Memory B cell (primary cell): ENCODE measurements around the gene ATXN1.

ENCODE experiments used
- ATAC-seq: fragments of 150-1000 bp; cut with Tn5 transposase; 2 replicates; pipeline ENCODE4 v1.10.0; 2021; ENCODE audit warnings: low read depth, mild to moderate bottlenecking, moderate library complexity
- DNase-seq, 2 donors: peaks; one replicate each; pipeline ENCODE4 v3.0.0; 2022; ENCODE audit warnings: low spot score in 2 of 2
- H3K27ac Mint-ChIP-seq: one replicate; pipeline ENCODE4 v1.8.0; 2022; ENCODE audit warnings: mild to moderate bottlenecking, moderate library complexity, mixed read lengths
- H3K27me3 Mint-ChIP-seq: one replicate; pipeline ENCODE4 v1.8.0; 2022; ENCODE audit warnings: mixed read lengths
- H3K36me3 Mint-ChIP-seq: one replicate; pipeline ENCODE4 v1.8.0; 2022; ENCODE audit warnings: mild to moderate bottlenecking, mixed read lengths
- H3K4me1 Mint-ChIP-seq: one replicate; pipeline ENCODE4 v1.8.0; 2022; ENCODE audit warnings: mixed read lengths
- H3K4me3 Mint-ChIP-seq: one replicate; pipeline ENCODE4 v1.8.0; 2022; ENCODE audit warnings: mild to moderate bottlenecking, moderate library complexity, mixed read lengths
- H3K9me3 Mint-ChIP-seq: one replicate; pipeline ENCODE4 v1.8.0; 2022; ENCODE audit warnings: mixed read lengths

Gene ATXN1

DNA sequence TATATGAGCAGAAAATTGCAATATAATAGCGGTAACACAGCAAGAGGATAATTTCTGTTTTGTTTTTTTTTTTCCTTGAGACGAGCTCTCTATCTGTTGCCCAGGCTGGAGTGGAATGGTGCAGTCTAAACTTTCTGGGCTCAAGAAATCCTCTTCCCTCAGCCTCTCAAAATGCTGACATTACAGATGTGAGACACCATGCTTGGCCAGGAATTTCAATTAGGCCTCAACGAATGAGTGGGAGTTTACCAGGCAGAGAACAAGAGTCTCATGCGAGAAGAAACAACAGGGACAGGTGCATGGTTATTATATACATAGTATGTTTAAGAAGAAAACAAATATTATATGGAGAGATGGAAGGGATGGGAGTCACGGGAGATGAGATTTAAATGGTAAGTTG lies 111.4 kb downstream of the ATXN1 start:
- Mint-ChIP-seq H3K4me3 (no peak overlapping the region), H3K9me3 (no peaks in the 10 kb centered on the region), H3K27me3 (no peaks in the 10 kb centered on the region), H3K36me3 (peaks cover 6% of the 10 kb centered on the region), H3K27ac (no peak overlapping the region), H3K4me1 (peaks cover 19% of the 10 kb centered on the region)
- ATAC-seq (no peak), DNase-seq (no peak)

DNA sequence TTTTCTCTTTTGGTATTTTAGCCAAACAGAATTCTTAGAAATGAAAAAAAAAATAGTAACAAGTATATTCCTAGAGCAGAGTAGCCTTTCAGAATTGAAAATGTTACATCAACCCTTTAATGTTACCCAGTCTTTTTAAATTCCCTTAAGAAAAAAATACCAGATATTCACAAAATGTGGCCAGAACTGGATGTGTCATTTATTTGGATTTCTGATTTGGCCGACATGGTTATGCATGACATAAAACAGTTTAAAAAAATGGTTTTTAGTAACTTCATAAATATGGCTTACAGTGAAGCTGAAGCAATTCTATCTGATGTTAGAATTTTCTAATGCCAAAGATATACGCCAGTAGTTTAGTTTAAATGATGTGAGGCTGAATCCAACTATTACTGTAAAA lies 112.0 kb downstream of the ATXN1 start:
- no peaks in the 10 kb centered on the region for H3K9me3 Mint-ChIP-seq
- DNase-seq: no peak
- H3K27me3 Mint-ChIP-seq: no peaks in the 10 kb centered on the region
- H3K27ac Mint-ChIP-seq: no peak overlapping the region
- H3K4me1 Mint-ChIP-seq: peaks cover 14% of the 10 kb centered on the region
- H3K4me3 Mint-ChIP-seq: no peak overlapping the region
- H3K36me3 Mint-ChIP-seq: peaks cover 8% of the 10 kb centered on the region
- no peak for ATAC-seq

DNA sequence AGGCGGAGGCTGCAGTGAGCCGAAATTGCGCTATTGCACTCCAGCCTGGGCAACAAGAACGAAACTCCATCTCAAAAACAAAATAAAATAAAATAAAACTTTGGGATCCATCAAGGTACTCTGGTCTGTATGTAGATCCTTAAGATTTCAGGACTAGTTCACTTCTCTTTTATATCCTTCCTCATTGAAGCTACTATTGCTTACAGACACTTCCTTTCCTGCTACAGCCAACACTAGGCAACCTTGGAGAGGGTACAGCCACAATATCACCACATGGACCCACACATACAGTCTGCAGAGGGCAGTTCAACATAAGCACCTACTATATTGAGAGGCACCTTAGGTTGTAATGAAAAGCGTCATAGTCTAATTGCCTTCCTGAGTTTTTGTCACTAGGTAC lies 113.3 kb downstream of the ATXN1 start:
- Mint-ChIP-seq H3K27ac (no peak overlapping the region), H3K27me3 (no peaks in the 10 kb centered on the region), H3K36me3 (peaks cover 11% of the 10 kb centered on the region)

DNA sequence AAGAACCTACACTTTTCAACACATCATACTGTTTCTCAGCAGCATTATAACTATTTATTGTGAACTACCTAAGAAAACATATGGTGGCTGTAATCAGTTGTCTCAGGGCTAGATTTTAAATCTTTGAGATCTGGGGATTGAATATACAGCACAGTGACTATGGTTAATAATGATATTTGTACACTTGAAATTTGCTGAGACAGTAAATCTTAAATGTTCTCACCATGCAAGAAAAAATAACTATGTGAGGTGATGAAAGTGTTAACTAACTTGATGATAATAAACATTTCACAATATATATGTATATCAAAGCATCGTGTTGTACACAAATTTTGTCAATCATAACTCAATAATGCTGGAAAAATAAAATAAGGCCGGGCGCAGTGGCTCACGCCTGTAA lies 113.8 kb downstream of the ATXN1 start:
- H3K4me3 Mint-ChIP-seq: no peak overlapping the region
- DNase-seq (no peak), ATAC-seq (no peak)
- peaks cover 12% of the 10 kb centered on the region for H3K4me1 Mint-ChIP-seq
- no peaks in the 10 kb centered on the region for H3K27me3 Mint-ChIP-seq
- no peak overlapping the region for H3K27ac Mint-ChIP-seq
- H3K9me3 Mint-ChIP-seq: no peaks in the 10 kb centered on the region
- peaks cover 11% of the 10 kb centered on the region for H3K36me3 Mint-ChIP-seq

More for the DNA sequence above, 113.3 kb downstream of the ATXN1 start:
- DNase-seq (no peak), ATAC-seq (no peak)
- Mint-ChIP-seq H3K9me3 (no peaks in the 10 kb centered on the region), H3K4me1 (peaks cover 14% of the 10 kb centered on the region), H3K4me3 (no peak overlapping the region)

DNA sequence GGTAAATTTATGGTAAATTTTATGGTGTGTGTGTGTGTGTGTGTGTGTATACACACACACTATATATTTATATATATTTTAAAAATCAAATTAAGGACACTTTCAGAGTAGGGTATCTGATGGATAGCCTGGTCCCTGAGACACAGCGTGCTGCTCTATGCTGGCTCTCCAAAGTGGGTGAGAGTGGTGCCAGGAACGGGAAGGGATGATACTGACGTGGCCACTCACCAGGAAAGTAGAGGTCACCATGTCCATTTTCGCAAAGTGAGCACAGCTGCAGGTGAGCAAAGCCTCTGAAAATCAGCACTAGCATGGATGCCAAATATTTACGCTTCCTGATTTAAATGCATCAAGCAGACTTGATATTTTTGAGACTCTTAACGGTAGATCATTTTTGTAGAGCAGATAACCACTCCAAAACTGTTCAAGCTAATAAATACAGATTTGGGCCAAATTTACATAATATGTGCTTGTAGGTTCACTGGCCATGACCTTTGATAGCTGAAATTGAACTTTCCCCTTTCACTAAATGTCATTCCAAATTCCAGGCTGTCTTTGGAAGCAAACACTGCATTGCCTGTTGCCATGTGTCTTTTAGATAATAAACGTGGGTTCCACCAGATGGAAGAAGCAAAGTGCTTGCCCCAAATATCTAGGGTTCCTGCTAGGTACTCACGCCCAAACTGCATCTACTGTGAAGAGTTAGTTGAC lies 116.6 kb downstream of the ATXN1 start:
- Mint-ChIP-seq H3K9me3 (peaks cover 2% of the 10 kb centered on the region), H3K36me3 (peaks cover 16% of the 10 kb centered on the region), H3K27ac (no peak overlapping the region), H3K4me1 (peaks cover 11% of the 10 kb centered on the region), H3K27me3 (no peaks in the 10 kb centered on the region), H3K4me3 (no peak overlapping the region)
- DNase-seq: no peak
- no peak for ATAC-seq

DNA sequence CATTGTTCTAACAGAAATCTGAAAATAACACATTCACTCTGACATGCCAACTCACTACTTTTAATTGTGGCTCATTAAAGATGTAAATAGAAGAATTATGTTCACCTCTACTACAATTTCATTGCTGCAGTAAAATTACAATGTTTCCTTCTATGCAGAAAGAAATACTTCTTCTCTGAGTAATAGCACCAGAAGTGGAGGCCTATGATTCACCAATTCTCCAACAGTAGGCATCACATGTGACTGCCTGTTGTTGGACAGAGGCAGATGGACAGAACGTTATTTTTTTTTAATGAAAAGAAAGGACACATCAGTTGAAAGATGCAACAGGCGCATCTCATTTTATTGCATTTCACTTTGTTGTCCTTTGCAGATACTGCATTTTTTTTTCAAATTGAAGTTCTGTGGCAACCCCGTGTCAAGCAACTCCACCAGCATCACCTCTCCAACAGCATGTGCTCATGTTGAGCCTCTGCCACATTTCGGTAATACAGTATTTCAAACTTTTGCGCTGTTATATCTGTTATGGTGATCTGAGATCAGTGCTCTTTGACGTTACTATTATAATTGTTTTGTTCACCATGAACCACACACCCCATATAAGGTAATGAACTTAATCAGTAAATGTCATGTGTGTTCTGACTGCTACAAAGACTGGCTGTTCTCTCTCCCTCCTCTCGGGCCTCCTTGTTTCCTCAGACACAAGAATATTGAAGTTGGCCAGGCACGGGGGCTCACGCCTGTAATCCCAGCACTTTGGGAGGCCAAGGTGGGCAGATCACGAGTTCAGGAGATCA lies 121.4 kb downstream of the ATXN1 start:
- Mint-ChIP-seq H3K27ac (peak overlapping the region; percentile 17), H3K4me3 (peak overlapping the region; percentile 61), H3K4me1 (peaks cover 11% of the 10 kb centered on the region), H3K27me3 (no peaks in the 10 kb centered on the region), H3K36me3 (peaks cover 18% of the 10 kb centered on the region), H3K9me3 (peaks cover 2% of the 10 kb centered on the region)
- ATAC-seq (no peak), DNase-seq (no peak)

DNA sequence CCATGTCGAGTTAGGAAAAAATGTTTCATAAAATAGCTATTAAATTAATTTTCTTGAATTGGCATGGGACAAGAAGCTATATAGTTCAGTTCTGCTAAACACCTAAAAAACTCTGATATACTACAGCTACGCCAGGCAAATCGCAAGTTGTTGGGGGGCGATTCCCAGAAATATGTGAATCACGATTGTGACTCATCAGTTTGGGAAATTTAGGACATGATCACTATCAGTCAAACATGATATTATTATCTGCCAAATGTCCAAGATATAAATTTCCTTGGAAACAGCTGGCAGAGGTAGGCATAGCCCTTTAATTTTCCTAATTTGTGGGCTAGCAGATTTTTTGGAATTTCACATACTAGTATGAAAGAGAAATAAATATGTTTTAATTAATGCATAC lies 123.6 kb downstream of the ATXN1 start:
- no peak overlapping the region for H3K4me3 Mint-ChIP-seq
- H3K9me3 Mint-ChIP-seq: peaks cover 2% of the 10 kb centered on the region
- DNase-seq (no peak), ATAC-seq (no peak)
- H3K27ac Mint-ChIP-seq: no peak overlapping the region
- H3K36me3 Mint-ChIP-seq: peaks cover 13% of the 10 kb centered on the region
- H3K27me3 Mint-ChIP-seq: no peaks in the 10 kb centered on the region
- H3K4me1 Mint-ChIP-seq: peaks cover 15% of the 10 kb centered on the region

DNA sequence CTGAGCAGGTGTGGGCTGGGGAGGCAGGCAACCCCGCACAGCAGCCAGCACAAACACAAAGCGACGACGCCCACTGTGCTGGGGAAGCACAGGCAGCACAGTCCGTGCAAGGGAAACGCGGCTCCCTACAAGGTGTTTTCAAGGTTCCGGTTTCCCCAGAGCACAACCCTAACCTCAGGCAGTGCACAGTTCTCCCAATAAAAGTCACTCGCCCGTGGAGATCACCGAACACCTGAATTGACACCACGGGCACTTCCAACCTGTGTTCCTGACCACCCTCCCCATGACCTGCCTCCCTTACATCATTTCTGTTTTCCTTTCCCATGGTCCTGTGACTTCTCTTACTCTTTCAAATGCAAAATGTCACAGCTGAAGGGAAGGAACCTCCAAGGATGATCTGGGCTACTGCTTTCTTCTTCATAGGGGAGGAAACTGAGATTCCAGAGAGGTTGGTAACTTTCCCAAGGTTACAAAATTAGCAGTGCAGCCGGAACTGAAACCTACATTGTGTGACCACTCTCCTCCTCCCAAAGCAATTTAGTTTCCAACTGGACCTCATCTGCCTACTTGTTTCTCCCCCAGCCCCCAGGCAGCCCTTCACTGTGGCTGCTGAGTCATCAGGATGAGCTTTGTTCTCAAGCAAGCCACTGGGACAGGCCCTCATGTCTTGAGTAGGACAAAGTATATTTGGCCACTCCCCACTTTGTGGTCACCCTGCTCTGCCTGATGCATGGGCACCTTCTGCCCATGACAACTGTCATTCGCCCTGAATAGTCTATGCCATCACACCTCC lies 125.3 kb downstream of the ATXN1 start:
- Mint-ChIP-seq H3K9me3 (no peaks in the 10 kb centered on the region), H3K4me1 (peaks cover 23% of the 10 kb centered on the region), H3K27me3 (no peaks in the 10 kb centered on the region), H3K27ac (no peak overlapping the region), H3K36me3 (peaks cover 7% of the 10 kb centered on the region), H3K4me3 (no peak overlapping the region)
- ATAC-seq: no peak
- DNase-seq: no peak

DNA sequence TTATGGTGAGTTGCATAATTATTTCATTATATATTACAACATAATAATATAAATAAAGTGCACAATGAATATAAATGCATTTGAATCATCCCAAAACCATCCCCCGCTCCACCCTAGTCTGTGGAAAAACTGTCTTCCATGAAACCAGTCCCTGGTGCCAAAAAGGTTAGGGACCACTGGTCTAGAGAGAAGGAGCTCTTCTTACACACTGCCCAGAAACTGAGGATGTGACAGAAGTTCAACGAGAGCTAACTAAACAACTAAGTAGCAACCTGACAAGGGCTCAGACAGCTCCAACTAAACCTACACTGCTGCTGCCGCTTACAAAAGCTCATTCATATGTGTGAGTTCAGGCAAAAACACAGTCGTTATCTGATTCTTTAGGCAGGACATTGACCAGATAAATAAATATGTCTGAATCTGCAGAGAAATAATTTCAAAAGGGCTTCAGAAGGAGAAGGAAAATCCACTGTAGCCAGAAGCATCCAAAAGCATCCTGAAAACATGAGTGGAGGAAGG lies 125.9 kb downstream of the ATXN1 start:
- peaks cover 7% of the 10 kb centered on the region for H3K36me3 Mint-ChIP-seq
- DNase-seq (no peak), ATAC-seq (no peak)
- no peak overlapping the region for H3K27ac Mint-ChIP-seq
- H3K9me3 Mint-ChIP-seq: no peaks in the 10 kb centered on the region
- no peak overlapping the region for H3K4me3 Mint-ChIP-seq
- no peaks in the 10 kb centered on the region for H3K27me3 Mint-ChIP-seq
- peaks cover 19% of the 10 kb centered on the region for H3K4me1 Mint-ChIP-seq

DNA sequence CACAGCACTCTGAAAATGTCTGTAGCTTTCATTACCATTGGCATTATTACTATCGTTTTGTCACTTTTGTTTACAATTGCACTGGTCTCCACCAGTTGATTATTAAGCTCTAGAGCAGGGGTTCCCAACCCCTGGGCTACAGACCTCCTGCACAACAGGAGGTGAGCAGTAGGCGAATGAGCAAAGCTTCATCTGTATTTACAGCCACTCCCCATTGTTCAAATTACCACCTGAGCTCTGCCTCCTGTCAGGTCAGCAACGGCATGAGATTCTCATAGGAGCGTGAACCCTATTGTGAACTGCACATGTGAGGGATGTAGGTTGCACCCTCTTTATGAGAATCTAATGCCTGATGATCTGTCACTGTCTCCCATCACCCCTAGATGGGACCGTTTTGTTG lies 126.4 kb downstream of the ATXN1 start:
- ATAC-seq (no peak), DNase-seq (no peak)
- H3K4me1 Mint-ChIP-seq: peaks cover 19% of the 10 kb centered on the region
- no peaks in the 10 kb centered on the region for H3K9me3 Mint-ChIP-seq
- no peak overlapping the region for H3K27ac Mint-ChIP-seq
- no peak overlapping the region for H3K4me3 Mint-ChIP-seq
- peaks cover 11% of the 10 kb centered on the region for H3K36me3 Mint-ChIP-seq
- H3K27me3 Mint-ChIP-seq: no peaks in the 10 kb centered on the region

DNA sequence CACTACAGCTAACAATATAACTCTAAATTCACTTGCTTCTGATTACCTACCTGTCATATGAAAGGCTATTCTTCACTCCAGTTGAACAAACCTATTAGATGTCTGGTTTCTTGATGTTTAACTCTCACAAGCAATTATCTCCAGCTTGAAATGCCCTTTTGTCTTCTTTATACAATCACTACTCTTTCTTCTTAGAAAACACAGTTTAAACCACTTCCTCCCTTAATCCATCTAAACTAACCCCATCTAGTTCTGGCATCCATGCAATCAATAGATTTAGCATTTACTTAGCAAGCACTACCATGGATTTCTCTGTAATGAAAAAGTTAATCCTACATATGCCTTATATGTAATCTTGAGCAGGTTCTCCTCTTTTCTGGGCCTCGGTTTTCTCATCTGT lies 127.3 kb downstream of the ATXN1 start:
- no peak overlapping the region for H3K27ac Mint-ChIP-seq
- peaks cover 9% of the 10 kb centered on the region for H3K36me3 Mint-ChIP-seq
- no peak overlapping the region for H3K4me3 Mint-ChIP-seq
- no peak for ATAC-seq
- H3K27me3 Mint-ChIP-seq: no peaks in the 10 kb centered on the region
- H3K9me3 Mint-ChIP-seq: no peaks in the 10 kb centered on the region
- DNase-seq: no peak
- peaks cover 19% of the 10 kb centered on the region for H3K4me1 Mint-ChIP-seq

DNA sequence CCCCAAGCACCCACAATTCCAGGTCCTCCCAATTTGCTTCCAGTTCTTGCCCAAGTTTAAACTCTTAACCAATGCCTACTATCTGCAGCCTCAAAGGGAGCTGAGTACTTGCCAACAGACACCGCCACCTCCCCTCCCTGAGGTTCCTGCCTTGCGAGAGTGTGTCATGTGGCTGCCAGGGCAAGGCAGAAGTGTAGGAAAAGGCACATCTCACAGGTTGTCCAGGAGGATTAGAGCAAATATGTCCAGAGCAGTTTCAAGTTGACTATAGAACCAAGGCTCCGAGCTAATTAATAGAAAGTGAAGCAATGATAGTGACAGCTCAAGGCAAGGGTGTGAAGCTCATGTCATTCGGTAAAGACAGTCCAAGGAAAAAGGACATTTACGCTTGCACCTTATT lies 127.8 kb downstream of the ATXN1 start:
- H3K27me3 Mint-ChIP-seq: no peaks in the 10 kb centered on the region
- no peak for DNase-seq
- H3K27ac Mint-ChIP-seq: no peak overlapping the region
- ATAC-seq: no peak
- H3K4me3 Mint-ChIP-seq: no peak overlapping the region
- peaks cover 3% of the 10 kb centered on the region for H3K9me3 Mint-ChIP-seq
- peaks cover 19% of the 10 kb centered on the region for H3K4me1 Mint-ChIP-seq
- peaks cover 6% of the 10 kb centered on the region for H3K36me3 Mint-ChIP-seq

DNA sequence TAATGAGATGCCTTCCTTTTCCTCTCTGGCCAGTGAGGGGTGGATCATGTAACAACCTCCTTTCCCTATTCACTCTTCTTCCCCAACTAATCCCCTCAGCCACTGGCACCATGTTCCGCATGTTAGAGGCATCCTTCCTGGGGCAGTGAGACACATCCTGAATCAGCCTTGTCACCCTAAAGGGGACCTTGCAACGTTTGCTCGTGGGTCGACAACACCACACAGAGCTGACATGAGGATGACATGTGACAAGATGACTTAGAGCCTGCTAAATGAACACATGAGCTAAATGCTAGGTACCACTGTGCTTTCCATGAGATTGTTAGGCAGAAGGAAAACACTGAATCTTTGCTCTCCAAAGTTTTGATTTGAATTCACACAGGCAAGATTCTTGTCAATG lies 129.2 kb downstream of the ATXN1 start:
- H3K36me3 Mint-ChIP-seq: peaks cover 6% of the 10 kb centered on the region

More for the DNA sequence above, 129.2 kb downstream of the ATXN1 start:
- H3K27me3 Mint-ChIP-seq: no peaks in the 10 kb centered on the region
- no peak for DNase-seq
- H3K4me3 Mint-ChIP-seq: no peak overlapping the region
- H3K27ac Mint-ChIP-seq: no peak overlapping the region
- H3K9me3 Mint-ChIP-seq: peaks cover 3% of the 10 kb centered on the region
- no peak for ATAC-seq
- H3K4me1 Mint-ChIP-seq: peaks cover 19% of the 10 kb centered on the region
